A673 (cell line): ENCODE results near the gene FARP1. TPM values are rescaled to one million over a fixed set of nuclear protein-coding genes. Genes with fewer than 3 reads are reported as not detected.

ENCODE experiments used
- BruUV-seq: library from RNA; stranded (reverse); fragments of 400-500 nt; replicated peaks from 2 replicates; lab custom pipeline; 2021; lab: Mats Ljungman, UMichigan
- CTCF ChIA-PET: fragments of 300-600 bp; sonication (Branson Sonifier 250); formaldehyde crosslinking; loops from one replicate; lab custom pipeline; 2022; ENCODE audit warnings: antibody characterized with exemption; lab: Charles Lee
- POLR2A ChIA-PET: fragments of 300-600 bp; sonication (Branson Sonifier 250); formaldehyde crosslinking; loops from one replicate; lab custom pipeline; 2022; ENCODE audit warnings: antibody characterized with exemption; ENCODE audit not compliant: low non-redundant PET; lab: Charles Lee
- DNase-seq: peaks from one replicate; pipeline ENCODE4 v3.0.0-alpha.2; 2015; ENCODE audit warnings: low spot score
- H3K27ac ChIP-seq: fragments of 200-600 bp; sonication (generic); 2 replicates; pipeline ENCODE4 v1.5.1; 2016; ENCODE audit warnings: mixed run types, low read depth, mild to moderate bottlenecking, mixed read lengths, antibody characterized with exemption, low read length; ENCODE audit not compliant: poor library complexity, severe bottlenecking
- H3K27me3 ChIP-seq: fragments of 200-600 bp; sonication (generic); replicated peaks from 2 replicates; pipeline ENCODE4 v1.6.1; 2017; ENCODE audit warnings: mixed run types, low read depth, mild to moderate bottlenecking, mixed read lengths, antibody characterized with exemption, low read length; ENCODE audit not compliant: insufficient read depth, poor library complexity
- H3K36me3 ChIP-seq: fragments of 200-600 bp; sonication (generic); 2 replicates; pipeline ENCODE4 v1.6.1; 2016; ENCODE audit warnings: mixed run types, mild to moderate bottlenecking, mixed read lengths, antibody characterized with exemption, low read length; ENCODE audit not compliant: insufficient read depth, poor library complexity, severe bottlenecking
- H3K4me1 ChIP-seq: fragments of 200-600 bp; sonication (generic); 2 replicates; pipeline ENCODE4 v1.6.1; 2017; ENCODE audit warnings: mixed run types, mild to moderate bottlenecking, mixed read lengths, antibody characterized with exemption, low read length; ENCODE audit not compliant: insufficient read depth, poor library complexity, severe bottlenecking
- H3K4me3 ChIP-seq: fragments of 200-600 bp; sonication (generic); 2 replicates; pipeline ENCODE4 v1.5.1; 2016; ENCODE audit warnings: low read depth, mixed run types, mild to moderate bottlenecking, mixed read lengths, low read length; ENCODE audit not compliant: poor library complexity, severe bottlenecking
- H3K9me3 ChIP-seq: fragments of 200-600 bp; sonication (generic); 2 replicates; pipeline ENCODE4 v1.6.1; 2016; ENCODE audit warnings: mixed run types, low read depth, mild to moderate bottlenecking, mixed read lengths, antibody characterized with exemption, low read length; ENCODE audit not compliant: poor library complexity, severe bottlenecking
- EZH2 ChIP-seq: fragments of 200-600 bp; sonication (generic); IDR thresholded peaks from 2 replicates; pipeline ENCODE4 v1.6.1; 2017; ENCODE audit warnings: borderline replicate concordance, low read depth, mild to moderate bottlenecking, mixed read lengths, antibody characterized with exemption, low read length; ENCODE audit not compliant: poor library complexity, severe bottlenecking
- intact Hi-C: fragments of 100-400 bp; cut with micrococcal nuclease; formaldehyde crosslinking; loops from one replicate; pipeline ENCODE4 v1.10.0; 2022; ENCODE audit not compliant: unreplicated experiment
- total RNA-seq: library from RNA; stranded (reverse); gene quantifications from 2 replicates; pipeline ENCODE4 v1.2.3, GENCODE V29; 2021
- TF ChIP-seq, protein P1 (sequence below): fragments of 300-800, 200-600 bp; sonication (generic); conservative IDR thresholded peaks from 2 replicates; pipeline ENCODE4 v1.5.1; 2017; ENCODE audit warnings: low read depth, mild to moderate bottlenecking, antibody characterized with exemption, low read length, moderate library complexity, mixed read lengths

Gene FARP1
- total RNA-seq, 1 experiment from 2014 or later, result 177 TPM

DNA sequence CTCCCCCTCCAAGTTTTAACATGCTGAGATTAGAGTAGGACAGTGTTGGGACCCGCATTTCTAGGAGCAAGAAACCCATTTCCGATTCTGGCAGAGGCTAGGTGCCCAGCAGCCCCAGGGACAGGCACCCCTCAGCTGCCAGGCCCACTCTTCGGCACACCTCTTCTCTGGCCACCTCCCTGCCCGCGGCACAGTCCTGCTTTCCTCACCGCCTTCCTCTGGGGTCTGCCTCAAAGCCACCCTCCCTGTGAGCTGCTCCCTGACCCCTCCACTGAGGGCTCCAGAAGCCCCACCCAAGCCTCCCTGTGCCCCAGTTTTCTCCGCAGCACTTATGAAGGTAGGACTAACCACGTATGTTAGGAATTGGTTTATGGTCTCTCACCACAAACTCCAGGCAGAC is 354.1 kb downstream of the FARP1 start:
- Histone ChIP-seq H3K36me3 (no peaks in the 10 kb centered on the region), H3K4me1 (peaks cover 32% of the 10 kb centered on the region), H3K9me3 (no peaks in the 10 kb centered on the region), H3K27me3 (no peaks in the 10 kb centered on the region), H3K27ac (no peak overlapping the region), H3K4me3 (no peak overlapping the region)
- ChIA-PET POLR2A (no interaction called here), CTCF (no interaction called here)
- no peak for DNase-seq
- no TSS peak for BruUV-seq
- no peak for TF ChIP-seq EZH2
- TF ChIP-seq, protein P1, sequence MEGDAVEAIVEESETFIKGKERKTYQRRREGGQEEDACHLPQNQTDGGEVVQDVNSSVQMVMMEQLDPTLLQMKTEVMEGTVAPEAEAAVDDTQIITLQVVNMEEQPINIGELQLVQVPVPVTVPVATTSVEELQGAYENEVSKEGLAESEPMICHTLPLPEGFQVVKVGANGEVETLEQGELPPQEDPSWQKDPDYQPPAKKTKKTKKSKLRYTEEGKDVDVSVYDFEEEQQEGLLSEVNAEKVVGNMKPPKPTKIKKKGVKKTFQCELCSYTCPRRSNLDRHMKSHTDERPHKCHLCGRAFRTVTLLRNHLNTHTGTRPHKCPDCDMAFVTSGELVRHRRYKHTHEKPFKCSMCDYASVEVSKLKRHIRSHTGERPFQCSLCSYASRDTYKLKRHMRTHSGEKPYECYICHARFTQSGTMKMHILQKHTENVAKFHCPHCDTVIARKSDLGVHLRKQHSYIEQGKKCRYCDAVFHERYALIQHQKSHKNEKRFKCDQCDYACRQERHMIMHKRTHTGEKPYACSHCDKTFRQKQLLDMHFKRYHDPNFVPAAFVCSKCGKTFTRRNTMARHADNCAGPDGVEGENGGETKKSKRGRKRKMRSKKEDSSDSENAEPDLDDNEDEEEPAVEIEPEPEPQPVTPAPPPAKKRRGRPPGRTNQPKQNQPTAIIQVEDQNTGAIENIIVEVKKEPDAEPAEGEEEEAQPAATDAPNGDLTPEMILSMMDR, result no peak
- intact Hi-C loops, result no loop called here

- H3K4me1 ChIP-seq, result peaks cover 15% of the 10 kb centered on the region
- no peaks in the 10 kb centered on the region for H3K36me3 ChIP-seq
- TF ChIP-seq, protein P1, result no peak
- TF ChIP-seq EZH2, result no peak
- no peak overlapping the region for H3K27ac ChIP-seq
- no peak overlapping the region for H3K4me3 ChIP-seq
- no peaks in the 10 kb centered on the region for H3K27me3 ChIP-seq
- intact Hi-C loops, result no loop called here
- DNase-seq, result no peak
- no TSS peak for BruUV-seq
- H3K9me3 ChIP-seq, result no peaks in the 10 kb centered on the region
- ChIA-PET CTCF (no interaction called here), POLR2A (no interaction called here)
Measured at GRCh38 chr13:98500963-98501421, 358.1 kb downstream of the FARP1 start.

GRCh38 chr13:98503175-98504028 is 360.5 kb downstream of the FARP1 start:
- CTCF ChIA-PET, result no interaction called here
- no TSS peak for BruUV-seq

More at GRCh38 chr13:98503175-98504028, 360.5 kb downstream of the FARP1 start:
- TF ChIP-seq EZH2, result no peak
- TF ChIP-seq, protein P1, result no peak
- Histone ChIP-seq H3K27ac (no peak overlapping the region), H3K27me3 (no peaks in the 10 kb centered on the region), H3K36me3 (no peaks in the 10 kb centered on the region), H3K9me3 (no peaks in the 10 kb centered on the region), H3K4me3 (no peak overlapping the region), H3K4me1 (peaks cover 30% of the 10 kb centered on the region)
- no peak for DNase-seq
- POLR2A ChIA-PET, result no interaction called here
- intact Hi-C loops, result no loop called here
